Fibroblast of skin of scalp (primary cell): ENCODE results near the gene SPSB1.

Experiments used
- DNase-seq: peaks from one replicate; pipeline ENCODE4 v3.0.0-alpha.2; 2013

SPSB1 gene

GRCh38 chr1:9397997-9398526 is 105.4 kb downstream of the SPSB1 start:
- peak; percentile 67 for DNase-seq

- no peak for DNase-seq
Observed at GRCh38 chr1:9399510-9400424, 107.1 kb downstream of the SPSB1 start.

GRCh38 chr1:9400425-9401079 is 107.9 kb downstream of the SPSB1 start:
- no peak for DNase-seq

GRCh38 chr1:9401080-9401453 is 108.4 kb downstream of the SPSB1 start:
- no peak for DNase-seq

- no peak for DNase-seq
Observed at GRCh38 chr1:9402256-9402616, 109.5 kb downstream of the SPSB1 start.

GRCh38 chr1:9402717-9403225 is 110.1 kb downstream of the SPSB1 start:
- no peak for DNase-seq

GRCh38 chr1:9404117-9404914 is 111.6 kb downstream of the SPSB1 start:
- DNase-seq, result no peak

- no peak for DNase-seq
Observed at GRCh38 chr1:9406111-9406510, 113.4 kb downstream of the SPSB1 start.

- peak; percentile 92 for DNase-seq
Observed at GRCh38 chr1:9410737-9411297, 118.1 kb downstream of the SPSB1 start.

- DNase-seq, result peak; percentile 95
Observed at GRCh38 chr1:9413071-9413876, 120.6 kb downstream of the SPSB1 start.

GRCh38 chr1:9413877-9414213 is 121.2 kb downstream of the SPSB1 start:
- DNase-seq, result peak; percentile 94

- no peak for DNase-seq
Observed at GRCh38 chr1:9416506-9416905, 123.8 kb downstream of the SPSB1 start.

- no peak for DNase-seq
Observed at GRCh38 chr1:9416918-9417500, 124.3 kb downstream of the SPSB1 start.

GRCh38 chr1:9417695-9418094 is 125.0 kb downstream of the SPSB1 start:
- DNase-seq, result no peak

GRCh38 chr1:9418851-9419250 is 126.2 kb downstream of the SPSB1 start:
- DNase-seq, result no peak
